HG03457 (cell line): ENCODE measurements around the gene LMCD1.

ENCODE experiments used
- ATAC-seq: cut with Tn5 transposase; IDR thresholded peaks from one replicate; pipeline ENCODE4 v1.9.1; 2021; ENCODE audit warnings: moderate number of reproducible peaks; ENCODE audit not compliant: unreplicated experiment

Gene LMCD1

GRCh38 chr3:8556473-8556869 lies 54.8 kb downstream of the LMCD1 start:
- ATAC-seq: no peak

- ATAC-seq: no peak
Measured at GRCh38 chr3:8557298-8557697, 55.7 kb downstream of the LMCD1 start.

- no peak for ATAC-seq
Measured at GRCh38 chr3:8558645-8559044, 57.0 kb downstream of the LMCD1 start.

GRCh38 chr3:8559351-8559750 lies 57.7 kb downstream of the LMCD1 start:
- ATAC-seq: no peak

- no peak for ATAC-seq
Measured at GRCh38 chr3:8560366-8561007, 58.9 kb downstream of the LMCD1 start.

GRCh38 chr3:8561370-8561769 lies 59.7 kb downstream of the LMCD1 start:
- no peak for ATAC-seq

GRCh38 chr3:8562081-8562595 lies 60.5 kb downstream of the LMCD1 start:
- ATAC-seq: no peak

GRCh38 chr3:8563146-8563545 lies 61.5 kb downstream of the LMCD1 start:
- no peak for ATAC-seq

- no peak for ATAC-seq
Measured at GRCh38 chr3:8563597-8563996, 62.0 kb downstream of the LMCD1 start.

- no peak for ATAC-seq
Measured at GRCh38 chr3:8565376-8565775, 63.8 kb downstream of the LMCD1 start.

GRCh38 chr3:8567784-8568575 lies 66.4 kb downstream of the LMCD1 start:
- ATAC-seq: no peak

- ATAC-seq: no peak
Measured at GRCh38 chr3:8571256-8571655, 69.6 kb downstream of the LMCD1 start.

- ATAC-seq: no peak
Measured at GRCh38 chr3:8573342-8573926, 71.8 kb downstream of the LMCD1 start.

- ATAC-seq: no peak
Measured at GRCh38 chr3:8574040-8574669, 72.5 kb downstream of the LMCD1 start.

- ATAC-seq: no peak
Measured at GRCh38 chr3:8574670-8575322, 73.2 kb downstream of the LMCD1 start.

GRCh38 chr3:8575364-8576104 lies 73.9 kb downstream of the LMCD1 start:
- ATAC-seq: no peak

GRCh38 chr3:8576436-8576835 lies 74.8 kb downstream of the LMCD1 start:
- ATAC-seq: no peak

GRCh38 chr3:8576841-8577571 lies 75.4 kb downstream of the LMCD1 start:
- ATAC-seq: no peak

GRCh38 chr3:8578282-8578681 lies 76.7 kb downstream of the LMCD1 start:
- no peak for ATAC-seq

GRCh38 chr3:8579096-8579495 lies 77.5 kb downstream of the LMCD1 start:
- peak; percentile 99 for ATAC-seq
